H9 (cell line): Measurements from ENCODE around the gene MRPL55. TPM values are rescaled to one million over a fixed set of nuclear protein-coding genes. Genes with fewer than 3 reads are reported as not detected.

Experiments used
- DNase-seq: peaks from one replicate; pipeline ENCODE4 v3.0.0-alpha.2; 2017
- H2AFZ ChIP-seq: one replicate; pipeline ENCODE4 v1.6.1; 2013; ENCODE audit warnings: mild to moderate bottlenecking, low read length, control low read depth, moderate library complexity
- H2AK5ac ChIP-seq: 2 replicates; pipeline ENCODE4 v1.6.1; 2013; ENCODE audit warnings: low read length, control low read depth, mixed read lengths; ENCODE audit not compliant: insufficient read length
- H2BK120ac ChIP-seq: one replicate; pipeline ENCODE4 v1.6.1; 2013; ENCODE audit warnings: low read depth, mild to moderate bottlenecking, low read length, control low read depth, inconsistent platforms; ENCODE audit not compliant: poor library complexity, severe bottlenecking
- H2BK12ac ChIP-seq: 2 replicates; pipeline ENCODE4 v1.6.1; 2013; ENCODE audit warnings: low read length, control low read depth, mixed read lengths, low read depth; ENCODE audit not compliant: insufficient read length
- H2BK15ac ChIP-seq: 2 replicates; pipeline ENCODE4 v1.6.1; 2013; ENCODE audit warnings: low read depth, low read length, control low read depth
- H2BK20ac ChIP-seq: one replicate; pipeline ENCODE4 v1.6.1; 2013; ENCODE audit warnings: low read depth, mild to moderate bottlenecking, low read length, control low read depth, inconsistent platforms; ENCODE audit not compliant: poor library complexity, severe bottlenecking
- H2BK5ac ChIP-seq: 2 replicates; pipeline ENCODE4 v1.6.1; 2013; ENCODE audit warnings: low read length, control low read depth, mixed read lengths; ENCODE audit not compliant: insufficient read length
- H3K14ac ChIP-seq: 2 replicates; pipeline ENCODE4 v1.6.1; 2013; ENCODE audit warnings: low read length, control low read depth; ENCODE audit not compliant: insufficient read depth
- H3K18ac ChIP-seq: 2 replicates; pipeline ENCODE4 v1.6.1; 2013; ENCODE audit warnings: low read depth, mild to moderate bottlenecking, mixed read lengths, low read length, control low read depth; ENCODE audit not compliant: insufficient read length
- H3K23ac ChIP-seq: 2 replicates; pipeline ENCODE4 v1.6.1; 2013; ENCODE audit warnings: low read length, control low read depth, mixed read lengths, low read depth; ENCODE audit not compliant: insufficient read length
- H3K23me2 ChIP-seq: 2 replicates; pipeline ENCODE4 v1.6.1; 2013; ENCODE audit warnings: low read depth, mild to moderate bottlenecking, mixed read lengths, low read length, control low read depth; ENCODE audit not compliant: insufficient read length, poor library complexity, severe bottlenecking
- H3K27ac ChIP-seq: 2 replicates; pipeline ENCODE4 v1.5.1; 2013; ENCODE audit warnings: low read length, control low read depth, mixed read lengths, low read depth; ENCODE audit not compliant: insufficient read length
- H3K27me3 ChIP-seq: 2 replicates; pipeline ENCODE4 v1.6.1; 2013; ENCODE audit warnings: low read length, control low read depth, inconsistent platforms; ENCODE audit not compliant: insufficient read depth
- H3K4ac ChIP-seq: 2 replicates; pipeline ENCODE4 v1.6.1; 2013; ENCODE audit warnings: low read depth, mild to moderate bottlenecking, control low read depth, inconsistent platforms, low read length, moderate library complexity
- H3K4me1 ChIP-seq: 2 replicates; pipeline ENCODE4 v1.6.1; 2013; ENCODE audit warnings: low read length, control low read depth, inconsistent platforms; ENCODE audit not compliant: insufficient read depth
- H3K4me2 ChIP-seq: 2 replicates; pipeline ENCODE4 v1.6.1; 2013; ENCODE audit warnings: low read length, control low read depth, mixed read lengths; ENCODE audit not compliant: insufficient read length, insufficient read depth
- H3K56ac ChIP-seq: 2 replicates; pipeline ENCODE4 v1.6.1; 2013; ENCODE audit warnings: low read depth, mild to moderate bottlenecking, mixed read lengths, low read length, control low read depth; ENCODE audit not compliant: insufficient read length
- H3K79me1 ChIP-seq: 2 replicates; pipeline ENCODE4 v1.6.1; 2013; ENCODE audit warnings: low read depth, mild to moderate bottlenecking, moderate library complexity, low read length, control low read depth, inconsistent platforms; ENCODE audit not compliant: insufficient read depth, poor library complexity, severe bottlenecking
- H3K79me2 ChIP-seq: 2 replicates; pipeline ENCODE4 v1.6.1; 2013; ENCODE audit warnings: low read length, control low read depth, inconsistent platforms; ENCODE audit not compliant: insufficient read depth
- H3K9ac ChIP-seq: 2 replicates; pipeline ENCODE4 v1.6.1; 2013; ENCODE audit warnings: low read length, control low read depth, mixed read lengths; ENCODE audit not compliant: insufficient read length; ENCODE audit errors: extremely low read depth
- H3K9me3 ChIP-seq: one replicate; pipeline ENCODE4 v1.6.1; 2013; ENCODE audit warnings: low read depth, low read length, inconsistent platforms; ENCODE audit not compliant: control insufficient read depth
- H3T11ph ChIP-seq: one replicate; pipeline ENCODE4 v1.6.1; 2013; ENCODE audit warnings: mild to moderate bottlenecking, low read length, control low read depth, inconsistent platforms
- H4K20me1 ChIP-seq: one replicate; pipeline ENCODE4 v1.6.1; 2013; ENCODE audit not compliant: control insufficient read depth, insufficient read length, insufficient read depth
- H4K5ac ChIP-seq: 2 replicates; pipeline ENCODE4 v1.6.1; 2013; ENCODE audit warnings: low read depth, mild to moderate bottlenecking, mixed read lengths, low read length, control low read depth; ENCODE audit not compliant: insufficient read length
- H4K8ac ChIP-seq: replicated peaks from 2 replicates; pipeline ENCODE4 v1.6.1; 2013; ENCODE audit warnings: low read length, control low read depth, mixed read lengths, low read depth; ENCODE audit not compliant: insufficient read length
- H4K91ac ChIP-seq: 2 replicates; pipeline ENCODE4 v1.6.1; 2013; ENCODE audit warnings: low read depth, mild to moderate bottlenecking, moderate library complexity, mixed read lengths, low read length, control low read depth; ENCODE audit not compliant: insufficient read length
- H3K27ac Mint-ChIP-seq, 3 experiments: 2 replicates in 2 of 3; 3 replicates in 1 of 3; pipeline ENCODE4 v1.8.0; 2020 to 2021; ENCODE audit warnings: mixed read lengths in 3 of 3, mild to moderate bottlenecking in 1 of 3, moderate library complexity in 1 of 3
- H3K27me3 Mint-ChIP-seq: 2 replicates; pipeline ENCODE4 v1.8.0; 2021; ENCODE audit warnings: low read depth, mild to moderate bottlenecking, moderate library complexity, mixed read lengths
- H3K36me3 Mint-ChIP-seq, 3 experiments: 2 replicates in 2 of 3; 3 replicates in 1 of 3; pipeline ENCODE4 v1.8.0; 2020 to 2021; ENCODE audit warnings: low read depth in 3 of 3, mixed read lengths in 3 of 3; ENCODE audit not compliant: insufficient read depth in 1 of 3
- H3K4me1 Mint-ChIP-seq, 2 experiments: 2 replicates each; pipeline ENCODE4 v1.8.0; 2020; ENCODE audit warnings: mixed read lengths in 2 of 2
- H3K4me3 Mint-ChIP-seq, 2 experiments: 2 replicates in 1 of 2; 3 replicates in 1 of 2; pipeline ENCODE4 v1.8.0; 2020 to 2021; ENCODE audit warnings: mild to moderate bottlenecking in 2 of 2, mixed read lengths in 2 of 2, moderate library complexity in 1 of 2
- H3K9me3 Mint-ChIP-seq, 2 experiments: 2 replicates in 1 of 2; 3 replicates in 1 of 2; pipeline ENCODE4 v1.8.0; 2020; ENCODE audit warnings: mild to moderate bottlenecking in 2 of 2, mixed read lengths in 2 of 2, moderate library complexity in 1 of 2
- WGBS: extraction: QIAGEN DNeasy Blood & Tissue Kit; methylation state at CpG from one replicate; pipeline ENCODE4 v1.1.7; 2013; ENCODE audit warnings: missing lambda C conversion rate, low lambda C conversion rate, mixed read lengths; ENCODE audit not compliant: insufficient read length; ENCODE audit errors: extremely low coverage; 5-methylcytosine and 5-hydroxymethylcytosine counted together
- total RNA-seq: library from RNA; stranded (reverse); gene quantifications from 2 replicates; pipeline ENCODE4 v1.2.1, GENCODE V29; 2021
- TF ChIP-seq, protein P1 (sequence below): fragments of 200-600 bp; sonication (generic); conservative IDR thresholded peaks from 3 replicates; pipeline ENCODE4 v1.8.0; 2021; ENCODE audit warnings: antibody characterized with exemption, mild to moderate bottlenecking

The MRPL55 gene
- total RNA-seq, 1 experiment from 2014 or later = 62.3 TPM

DNA sequence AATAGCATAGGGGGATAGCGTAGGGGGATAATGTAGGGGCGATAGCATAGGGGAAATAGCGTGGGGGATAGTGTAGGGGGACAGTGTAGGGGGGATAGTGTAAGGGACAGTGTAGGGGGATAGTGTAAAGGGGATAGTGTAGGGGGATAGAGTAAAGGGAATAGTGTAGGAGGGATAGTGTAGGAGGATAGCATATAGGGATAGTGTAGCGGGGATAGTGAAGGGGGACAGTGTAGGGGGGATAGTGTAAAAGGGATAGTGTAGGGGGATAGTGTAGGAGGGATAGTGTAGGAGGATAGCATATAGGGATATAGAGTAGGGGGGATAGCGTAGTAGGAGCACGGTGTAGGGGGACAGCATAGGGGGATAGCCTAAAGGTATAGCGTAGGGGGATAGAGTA lies 40.7 kb downstream of the MRPL55 start:
- H3K4me1 Mint-ChIP-seq = peaks cover 0 to 2% of the 10 kb centered on the region in 2 experiments; a peak in 1 of 4 replicates
- Histone ChIP-seq H4K91ac (no peak overlapping the region), H3K18ac (no peak overlapping the region), H3K23me2 (no peaks in the 10 kb centered on the region), H3K9me3 (no peaks in the 10 kb centered on the region), H3K4ac (no peak overlapping the region), H4K20me1 (no peaks in the 10 kb centered on the region), H3K14ac (no peak overlapping the region), H3K27ac (no peak overlapping the region), H3K4me2 (no peak overlapping the region), H4K5ac (no peak overlapping the region), H3K79me2 (no peaks in the 10 kb centered on the region), H3K79me1 (no peaks in the 10 kb centered on the region), H2AK5ac (no peak overlapping the region), H3K23ac (no peak overlapping the region), H2BK12ac (no peak overlapping the region), H2BK15ac (no peak overlapping the region), H2AFZ (no peak overlapping the region), H3K56ac (no peak overlapping the region), H3K27me3 (peaks cover 66% of the 10 kb centered on the region; the same call in 1 of the 2 replicates), H3T11ph (no peak overlapping the region), H2BK20ac (no peak overlapping the region), H4K8ac (no peak overlapping the region), H3K4me1 (no peaks in the 10 kb centered on the region), H3K9ac (no peak overlapping the region), H2BK5ac (no peak overlapping the region), H2BK120ac (no peak overlapping the region)
- DNase-seq = no peak
- no peak overlapping the region for H3K4me3 Mint-ChIP-seq
- H3K36me3 Mint-ChIP-seq = no peaks in the 10 kb centered on the region
- H3K27me3 Mint-ChIP-seq = peaks cover 75% of the 10 kb centered on the region
- 100% methylated on average over 6 of the region's 7 CpGs for WGBS
- no peaks in the 10 kb centered on the region for H3K9me3 Mint-ChIP-seq
- H3K27ac Mint-ChIP-seq = no peak overlapping the region
- TF ChIP-seq, protein P1, sequence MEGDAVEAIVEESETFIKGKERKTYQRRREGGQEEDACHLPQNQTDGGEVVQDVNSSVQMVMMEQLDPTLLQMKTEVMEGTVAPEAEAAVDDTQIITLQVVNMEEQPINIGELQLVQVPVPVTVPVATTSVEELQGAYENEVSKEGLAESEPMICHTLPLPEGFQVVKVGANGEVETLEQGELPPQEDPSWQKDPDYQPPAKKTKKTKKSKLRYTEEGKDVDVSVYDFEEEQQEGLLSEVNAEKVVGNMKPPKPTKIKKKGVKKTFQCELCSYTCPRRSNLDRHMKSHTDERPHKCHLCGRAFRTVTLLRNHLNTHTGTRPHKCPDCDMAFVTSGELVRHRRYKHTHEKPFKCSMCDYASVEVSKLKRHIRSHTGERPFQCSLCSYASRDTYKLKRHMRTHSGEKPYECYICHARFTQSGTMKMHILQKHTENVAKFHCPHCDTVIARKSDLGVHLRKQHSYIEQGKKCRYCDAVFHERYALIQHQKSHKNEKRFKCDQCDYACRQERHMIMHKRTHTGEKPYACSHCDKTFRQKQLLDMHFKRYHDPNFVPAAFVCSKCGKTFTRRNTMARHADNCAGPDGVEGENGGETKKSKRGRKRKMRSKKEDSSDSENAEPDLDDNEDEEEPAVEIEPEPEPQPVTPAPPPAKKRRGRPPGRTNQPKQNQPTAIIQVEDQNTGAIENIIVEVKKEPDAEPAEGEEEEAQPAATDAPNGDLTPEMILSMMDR = no peak
